GM18526 (cell line): Measurements from ENCODE around the gene GLT1D1.

Experiments
- POLR2A ChIP-seq: IDR thresholded peaks from 3 replicates; pipeline ENCODE4 v1.6.1; 2011; ENCODE audit not compliant: insufficient read length; ENCODE audit errors: extremely low read depth

The GLT1D1 gene

GRCh38 chr12:128982933-128983332, 129.7 kb downstream of the GLT1D1 start:
- TF ChIP-seq POLR2A, result no peak

GRCh38 chr12:128983371-128983770, 130.1 kb downstream of the GLT1D1 start:
- TF ChIP-seq POLR2A, result no peak

- no peak for TF ChIP-seq POLR2A
Observed at GRCh38 chr12:128986957-128987356, 133.7 kb downstream of the GLT1D1 start.

DNA sequence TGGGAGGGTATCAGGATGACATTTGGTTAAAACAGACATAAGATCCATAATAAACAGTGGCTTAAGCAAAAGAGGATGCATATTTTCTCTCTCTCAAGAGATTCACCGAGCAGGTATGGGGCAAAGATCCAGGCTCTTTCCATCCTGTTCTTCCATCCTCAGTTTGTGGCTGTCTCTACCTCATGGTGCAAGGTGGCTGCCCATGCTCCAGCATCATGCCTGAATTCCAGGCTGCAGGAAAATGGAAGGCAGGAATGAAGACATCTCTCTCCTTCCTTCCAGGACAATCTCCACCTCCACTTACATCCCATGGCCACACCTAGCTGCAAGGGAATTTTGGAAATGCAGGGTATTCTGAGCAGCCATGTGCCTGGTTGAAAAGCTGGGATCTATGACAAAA, 136.0 kb downstream of the GLT1D1 start:
- TF ChIP-seq POLR2A, result no peak

GRCh38 chr12:128991716-128992115, 138.4 kb downstream of the GLT1D1 start:
- TF ChIP-seq POLR2A, result no peak

- TF ChIP-seq POLR2A, result no peak
Observed at GRCh38 chr12:128992116-128992515, 138.8 kb downstream of the GLT1D1 start.

DNA sequence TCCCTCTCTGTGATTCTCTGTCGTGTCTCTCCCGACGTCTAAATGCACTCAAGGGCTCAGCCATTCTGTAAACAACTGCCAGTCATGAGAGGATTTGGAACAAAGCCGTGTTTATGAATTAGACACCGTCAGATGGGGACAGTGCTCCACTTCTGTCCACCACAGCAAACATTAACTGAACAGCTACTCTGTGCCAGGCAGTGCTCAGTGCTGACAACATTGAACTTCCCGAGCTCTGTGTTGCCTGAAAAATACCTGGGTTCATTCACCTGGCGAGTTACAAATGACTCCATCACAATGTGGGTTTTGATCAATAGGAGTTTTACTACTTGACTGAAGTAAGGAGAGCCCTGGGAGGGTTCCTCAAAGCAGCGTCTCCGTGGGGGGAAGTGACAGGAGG, 139.3 kb downstream of the GLT1D1 start:
- no peak for TF ChIP-seq POLR2A

DNA sequence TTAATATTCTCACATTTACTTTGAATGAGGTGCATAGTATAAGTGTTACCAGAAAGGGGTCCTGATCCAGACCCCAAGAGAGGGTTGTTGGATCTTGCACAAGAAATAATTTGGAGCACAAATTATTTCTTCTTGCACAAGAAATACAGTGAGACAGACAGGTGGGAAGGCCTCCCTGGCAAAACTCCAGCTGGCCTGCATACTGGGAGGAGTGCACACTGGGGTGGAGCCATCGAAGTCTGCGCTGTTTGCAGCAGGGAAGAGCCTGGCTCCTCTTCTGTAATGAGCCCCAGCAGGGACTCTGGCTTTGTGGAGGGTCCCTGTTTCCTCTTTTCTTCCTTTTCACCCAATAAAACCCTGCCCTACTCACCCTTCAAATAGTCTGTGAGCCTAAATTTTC, 141.6 kb downstream of the GLT1D1 start:
- no peak for TF ChIP-seq POLR2A

GRCh38 chr12:128995619-128996018, 142.3 kb downstream of the GLT1D1 start:
- TF ChIP-seq POLR2A, result no peak

DNA sequence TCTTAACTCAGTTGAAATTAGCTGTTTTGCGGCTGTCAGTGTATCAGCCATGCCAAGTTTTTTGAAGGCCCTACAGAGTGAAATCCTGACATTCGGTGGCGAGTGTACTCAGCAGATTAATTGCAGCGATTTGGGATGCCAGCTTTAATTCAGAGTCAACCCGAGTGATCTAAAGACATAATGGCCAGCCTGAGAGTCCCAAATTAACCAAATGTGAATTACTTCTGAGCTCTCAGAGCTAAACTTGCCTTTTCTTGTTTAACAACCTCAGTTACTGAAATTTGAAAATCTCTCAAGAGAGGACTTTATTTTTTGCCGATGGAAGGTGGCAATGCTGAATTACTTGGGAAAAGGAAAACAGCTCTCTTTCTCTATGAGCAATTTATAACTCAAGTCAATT, 148.5 kb downstream of the GLT1D1 start:
- no peak for TF ChIP-seq POLR2A

DNA sequence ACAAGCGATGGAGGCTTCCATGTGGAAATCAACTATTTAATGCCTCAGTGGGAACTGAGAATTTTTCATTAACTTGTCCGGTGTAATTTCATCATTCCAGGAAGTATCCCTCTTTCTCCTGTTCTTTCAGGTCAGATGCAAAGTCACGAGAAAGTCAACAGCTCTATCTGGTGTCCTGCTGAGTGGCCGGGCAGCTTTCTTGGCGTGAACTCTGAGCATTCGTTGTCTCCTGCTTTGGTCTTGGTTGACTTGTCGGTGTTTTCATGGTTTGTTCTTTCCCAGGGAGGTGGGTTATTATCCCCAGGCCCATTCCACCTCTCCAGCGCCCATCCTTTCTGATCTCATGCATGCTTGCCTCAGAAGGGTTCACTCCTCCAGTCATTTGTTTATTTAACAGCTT, 149.1 kb downstream of the GLT1D1 start:
- no peak for TF ChIP-seq POLR2A

DNA sequence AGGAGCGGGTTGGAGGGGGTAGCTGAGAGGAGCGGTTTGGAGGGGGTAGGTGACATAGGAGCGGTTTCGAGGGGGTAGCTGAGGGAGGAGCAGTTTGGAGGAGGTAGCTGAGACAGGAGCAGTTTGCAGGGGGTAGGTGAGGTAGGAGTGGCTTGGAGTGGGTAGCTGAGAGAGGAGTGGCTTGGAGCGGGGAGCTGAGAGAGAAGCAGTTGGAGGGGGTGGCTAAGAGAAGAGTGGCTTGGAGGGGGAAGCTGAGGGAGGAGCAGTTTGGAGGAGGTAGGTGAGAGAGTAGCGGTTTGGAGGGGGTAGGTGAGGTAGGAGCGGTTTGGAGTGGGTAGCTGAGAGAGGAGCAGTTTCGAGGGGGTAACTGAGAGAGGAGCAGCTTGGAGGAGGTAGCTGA, 152.1 kb downstream of the GLT1D1 start:
- no peak for TF ChIP-seq POLR2A

DNA sequence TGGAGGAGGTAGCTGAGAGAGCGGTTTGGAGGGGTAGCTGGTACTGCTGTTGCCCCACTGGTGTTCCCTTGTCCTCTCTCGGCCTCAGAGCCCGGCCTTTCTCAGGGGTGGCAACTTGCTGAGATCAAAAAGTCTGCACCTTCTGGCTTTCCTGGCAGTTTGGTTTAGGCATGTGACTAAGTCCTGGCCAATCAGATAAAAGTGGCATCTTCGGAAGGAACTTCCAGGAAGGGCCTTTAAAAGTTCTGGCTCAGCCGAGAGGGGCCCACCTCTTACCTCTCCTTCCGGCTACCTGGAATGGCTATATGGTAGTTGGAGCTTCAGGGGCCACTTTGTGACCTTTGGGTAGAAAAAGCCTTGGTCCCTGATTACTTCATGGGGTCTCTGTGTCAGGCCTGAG, 152.6 kb downstream of the GLT1D1 start:
- no peak for TF ChIP-seq POLR2A

DNA sequence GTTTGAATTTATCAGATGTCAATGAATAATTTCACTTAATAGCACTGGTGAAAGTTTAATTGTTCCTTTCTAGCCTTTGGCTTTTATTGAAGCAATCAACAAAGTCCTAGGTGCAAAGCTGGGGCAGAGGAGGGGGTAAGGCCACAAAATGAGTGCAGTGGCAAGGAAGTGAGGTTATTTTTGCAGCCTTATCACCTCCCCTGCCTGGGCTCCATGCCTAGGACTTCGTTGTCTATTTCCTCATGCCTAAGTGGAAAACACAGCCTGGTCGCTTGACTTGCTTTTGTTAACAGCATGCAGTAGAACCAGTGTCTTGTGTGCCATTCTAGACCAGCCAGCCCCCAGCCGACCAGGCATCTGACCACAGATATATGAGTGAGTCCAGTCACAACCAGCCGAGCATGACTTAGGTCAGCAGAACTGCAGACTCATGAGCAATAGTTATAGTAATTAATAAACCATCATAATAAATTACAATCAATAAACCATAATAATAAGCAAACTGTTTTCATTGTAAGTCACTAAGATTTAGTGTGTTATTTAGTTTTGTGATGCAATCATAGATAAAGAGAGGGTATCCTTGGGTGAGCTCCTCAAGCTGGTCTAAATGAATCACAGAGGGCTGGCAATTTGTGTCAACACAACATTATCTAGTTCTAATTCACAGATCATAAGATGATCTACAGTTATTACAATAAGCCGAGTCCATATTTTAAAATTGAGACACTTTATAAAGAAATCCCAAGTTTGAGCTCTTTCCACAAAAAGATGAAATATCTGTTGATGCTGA, 156.8 kb downstream of the GLT1D1 start:
- TF ChIP-seq POLR2A, result no peak

DNA sequence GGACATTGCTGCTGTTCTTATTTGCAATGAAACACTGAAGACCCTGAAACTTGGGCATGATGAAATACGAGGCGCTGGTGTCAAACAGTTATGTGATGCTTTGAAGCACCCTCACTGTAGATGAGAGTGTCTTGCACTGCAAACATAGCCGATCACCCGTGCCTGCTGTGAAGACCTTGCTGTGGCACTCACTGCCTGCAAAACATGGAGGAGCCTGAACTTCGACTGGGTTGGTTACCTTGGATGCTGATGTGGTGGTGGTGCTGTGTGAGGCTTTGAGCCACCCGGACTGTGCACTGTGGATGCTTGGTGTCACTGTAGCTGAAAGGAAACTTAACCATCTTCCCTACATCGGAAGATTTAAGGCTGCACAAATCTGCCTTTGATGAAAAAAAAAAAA, 162.9 kb downstream of the GLT1D1 start:
- no peak for TF ChIP-seq POLR2A

GRCh38 chr12:129025055-129025454, 171.8 kb downstream of the GLT1D1 start:
- no peak for TF ChIP-seq POLR2A

- TF ChIP-seq POLR2A, result no peak
Observed at GRCh38 chr12:129028844-129029243, 175.6 kb downstream of the GLT1D1 start.
